ENCODE data around the gene RASAL1. TPM values are rescaled to one million over a fixed set of nuclear protein-coding genes. Genes with fewer than 3 reads are reported as not detected.
A peak's percentile ranks its signal among the peaks of the same experiment; 100 is the strongest.

The RASAL1 gene
- total RNA-seq, 2 experiments from 2014 or later = 1.2 to 2.7 TPM

DNA sequence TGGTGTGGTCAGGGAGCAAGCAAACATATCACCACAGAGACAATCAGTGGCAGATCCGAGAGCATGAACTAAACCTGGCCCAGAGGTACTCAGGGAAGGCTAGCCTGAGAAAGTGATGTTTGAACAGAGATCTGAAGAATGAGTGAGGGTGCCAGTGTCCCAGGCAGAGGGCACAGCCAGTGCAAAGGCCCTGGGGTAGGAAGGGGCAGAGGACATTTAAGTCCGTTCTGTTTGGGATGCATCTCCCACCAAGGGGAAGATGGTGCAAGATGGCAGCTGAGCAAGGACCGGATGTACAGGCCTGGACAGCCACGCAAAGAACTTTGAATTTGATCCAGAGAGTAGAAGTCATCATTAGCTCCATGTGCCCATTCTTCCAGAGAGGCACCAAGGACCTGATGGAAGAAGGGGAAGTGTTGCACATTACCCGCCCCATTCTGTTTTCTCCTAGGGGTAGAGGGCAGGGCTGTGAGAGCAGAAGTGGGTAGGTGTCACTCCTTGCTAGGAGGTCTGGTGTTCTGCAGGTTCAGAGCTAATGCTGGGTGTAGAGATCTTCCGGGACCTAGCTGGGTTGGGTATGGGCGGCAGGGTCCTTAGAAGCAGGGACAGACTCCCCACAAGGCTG is 75.1 kb downstream of the RASAL1 start:
- H3K27ac Mint-ChIP-seq = no peak overlapping the region

DNA sequence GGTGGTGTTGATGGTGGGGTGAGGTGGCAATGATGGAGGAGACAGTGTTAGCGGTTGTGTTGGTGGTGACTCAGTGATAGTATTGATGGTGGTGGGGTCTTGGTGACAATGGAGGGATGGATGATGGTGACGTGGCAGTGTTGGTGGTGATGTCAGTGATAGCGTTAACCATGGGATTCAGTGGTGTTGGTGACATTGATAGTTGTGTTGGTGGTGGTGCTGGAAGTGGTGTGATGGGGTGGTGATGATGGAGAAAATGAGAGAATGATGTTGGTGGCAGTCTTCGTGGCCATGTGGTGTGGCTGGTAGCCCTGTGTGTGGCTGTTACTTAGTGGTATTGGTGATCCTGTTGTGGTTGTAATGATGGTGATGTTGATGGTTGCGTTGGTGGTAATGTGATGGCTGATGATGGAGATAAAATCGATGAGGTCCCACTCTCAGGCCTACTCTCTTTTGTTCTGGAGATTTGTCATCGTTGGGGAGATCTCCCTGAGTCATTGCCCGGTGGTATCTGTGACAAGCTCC is 76.4 kb downstream of the RASAL1 start:
- CTCF ChIA-PET = no interaction called here
- TF ChIP-seq, protein P1, sequence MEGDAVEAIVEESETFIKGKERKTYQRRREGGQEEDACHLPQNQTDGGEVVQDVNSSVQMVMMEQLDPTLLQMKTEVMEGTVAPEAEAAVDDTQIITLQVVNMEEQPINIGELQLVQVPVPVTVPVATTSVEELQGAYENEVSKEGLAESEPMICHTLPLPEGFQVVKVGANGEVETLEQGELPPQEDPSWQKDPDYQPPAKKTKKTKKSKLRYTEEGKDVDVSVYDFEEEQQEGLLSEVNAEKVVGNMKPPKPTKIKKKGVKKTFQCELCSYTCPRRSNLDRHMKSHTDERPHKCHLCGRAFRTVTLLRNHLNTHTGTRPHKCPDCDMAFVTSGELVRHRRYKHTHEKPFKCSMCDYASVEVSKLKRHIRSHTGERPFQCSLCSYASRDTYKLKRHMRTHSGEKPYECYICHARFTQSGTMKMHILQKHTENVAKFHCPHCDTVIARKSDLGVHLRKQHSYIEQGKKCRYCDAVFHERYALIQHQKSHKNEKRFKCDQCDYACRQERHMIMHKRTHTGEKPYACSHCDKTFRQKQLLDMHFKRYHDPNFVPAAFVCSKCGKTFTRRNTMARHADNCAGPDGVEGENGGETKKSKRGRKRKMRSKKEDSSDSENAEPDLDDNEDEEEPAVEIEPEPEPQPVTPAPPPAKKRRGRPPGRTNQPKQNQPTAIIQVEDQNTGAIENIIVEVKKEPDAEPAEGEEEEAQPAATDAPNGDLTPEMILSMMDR (IDR thresholded peaks at IDR 0.05) = no peak
- H3K4me1 ChIP-seq (ENCODE audit: insufficient read depth, low read length) = peaks cover 83% of the 10 kb centered on the region
- Mint-ChIP-seq H3K9me3 (no peaks in the 10 kb centered on the region), H3K4me1 (ENCODE audit: low read depth) (peaks cover 28% of the 10 kb centered on the region), H3K27me3 (no peaks in the 10 kb centered on the region), H3K36me3 (ENCODE audit: low read depth) (peaks cover 5% of the 10 kb centered on the region), H3K27ac (no peak overlapping the region), H3K4me3 (no peak overlapping the region)
- no peak for ATAC-seq (ENCODE audit: poor library complexity)
- H3K27me3 ChIP-seq (ENCODE audit: control insufficient read depth in 1 of 2, insufficient read depth in 2 of 2, low read length in 2 of 2) = no peaks in the 10 kb centered on the region
- H3K36me3 ChIP-seq (ENCODE audit: insufficient read depth, low read length) = no peaks in the 10 kb centered on the region
- intact Hi-C loops (cut with DNase I, micrococcal nuclease) = loop anchor here in 1 of 2 experiments (10.0 kb wide), 1 partner anchor 96 kb away; no protein-coding TSS in a partner anchor
- H3K9me3 ChIP-seq (ENCODE audit: control insufficient read depth in 1 of 2, insufficient read depth in 1 of 2, low read length in 2 of 2) = no peaks in the 10 kb centered on the region
- H3K27ac ChIP-seq (ENCODE audit: low read depth in 1 of 2, low read length in 2 of 2) = no peak overlapping the region
- no peak for DNase-seq
- POLR2A ChIA-PET = no interaction called here
- peak overlapping the region; percentile 67 for H3K4me3 ChIP-seq (ENCODE audit: low read length)

More for the DNA sequence above, 75.1 kb downstream of the RASAL1 start:
- ChIA-PET CTCF (no interaction called here), POLR2A (interaction anchor here (1.1 to 1.8 kb wide), 2 partner anchors 9 to 25 kb away, joined by 3 to 5 read pairs; no protein-coding TSS in a partner anchor)
- H3K4me1 Mint-ChIP-seq (ENCODE audit: low read depth) = peaks cover 27% of the 10 kb centered on the region
- Histone ChIP-seq H3K27me3 (ENCODE audit: control insufficient read depth in 1 of 2, insufficient read depth in 2 of 2, low read length in 2 of 2) (no peaks in the 10 kb centered on the region), H3K4me3 (ENCODE audit: low read length) (no peak overlapping the region), H3K27ac (ENCODE audit: low read depth in 1 of 2, low read length in 2 of 2) (no peak overlapping the region), H3K36me3 (ENCODE audit: insufficient read depth, low read length) (peaks cover under 1% of the 10 kb centered on the region), H3K4me1 (ENCODE audit: insufficient read depth, low read length) (peaks cover 85% of the 10 kb centered on the region), H3K9me3 (ENCODE audit: control insufficient read depth in 1 of 2, insufficient read depth in 1 of 2, low read length in 2 of 2) (no peaks in the 10 kb centered on the region)
- H3K9me3 Mint-ChIP-seq = no peaks in the 10 kb centered on the region
- DNase-seq (no peak), ATAC-seq (ENCODE audit: poor library complexity) (no peak)
- H3K27me3 Mint-ChIP-seq = no peaks in the 10 kb centered on the region
- peaks cover 12% of the 10 kb centered on the region for H3K36me3 Mint-ChIP-seq (ENCODE audit: low read depth)
- no peak overlapping the region for H3K4me3 Mint-ChIP-seq
- TF ChIP-seq, protein P1 (IDR thresholded peaks at IDR 0.05) = no peak
- intact Hi-C loops (cut with DNase I, micrococcal nuclease) = no loop called here

DNA sequence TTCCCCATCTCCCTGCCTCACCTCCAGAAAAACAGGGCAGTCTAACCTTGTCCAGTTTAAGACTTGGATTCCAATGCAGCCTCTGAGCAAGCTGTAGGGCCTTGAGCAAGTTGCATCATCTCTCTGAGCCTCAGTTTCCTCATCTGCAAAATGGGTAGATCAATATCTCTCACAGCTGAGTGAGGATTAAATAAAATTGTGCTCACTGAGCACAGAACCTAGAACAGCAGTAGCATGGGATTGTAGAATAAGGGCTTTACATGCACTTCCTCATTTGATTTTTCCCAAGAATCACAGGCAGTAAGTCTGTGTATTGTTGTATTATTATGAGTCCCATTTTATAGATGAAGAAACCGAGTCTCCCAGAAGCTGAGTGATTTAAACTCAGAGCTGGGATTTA is 77.0 kb downstream of the RASAL1 start:
- CTCF ChIA-PET = interaction anchor here (1.0 kb wide), 1 partner anchor 14 kb away, joined by 3 read pairs; no protein-coding TSS in a partner anchor
- Histone ChIP-seq H3K27ac (ENCODE audit: low read depth in 1 of 2, low read length in 2 of 2) (no peak overlapping the region), H3K9me3 (ENCODE audit: control insufficient read depth in 1 of 2, insufficient read depth in 1 of 2, low read length in 2 of 2) (no peaks in the 10 kb centered on the region), H3K27me3 (ENCODE audit: control insufficient read depth in 1 of 2, insufficient read depth in 2 of 2, low read length in 2 of 2) (no peaks in the 10 kb centered on the region), H3K36me3 (ENCODE audit: insufficient read depth, low read length) (no peaks in the 10 kb centered on the region), H3K4me1 (ENCODE audit: insufficient read depth, low read length) (peaks cover 77% of the 10 kb centered on the region), H3K4me3 (ENCODE audit: low read length) (peak overlapping the region; percentile 67)
- Mint-ChIP-seq H3K27ac (no peak overlapping the region), H3K36me3 (ENCODE audit: low read depth) (peaks cover 4% of the 10 kb centered on the region), H3K4me1 (ENCODE audit: low read depth) (peaks cover 25% of the 10 kb centered on the region), H3K4me3 (no peak overlapping the region), H3K27me3 (no peaks in the 10 kb centered on the region), H3K9me3 (no peaks in the 10 kb centered on the region)
- TF ChIP-seq, protein P1 (IDR thresholded peaks at IDR 0.05) = no peak
- no peak for ATAC-seq (ENCODE audit: poor library complexity)
- no peak for DNase-seq
- POLR2A ChIA-PET = no interaction called here
- intact Hi-C loops (cut with DNase I, micrococcal nuclease) = loop anchor here in 1 of 2 experiments (10.0 kb wide), 1 partner anchor 96 kb away; no protein-coding TSS in a partner anchor

All from CD4-positive, alpha-beta T cell (primary cell).